ENCODE results near the gene MED10.

Gene MED10, protein sequence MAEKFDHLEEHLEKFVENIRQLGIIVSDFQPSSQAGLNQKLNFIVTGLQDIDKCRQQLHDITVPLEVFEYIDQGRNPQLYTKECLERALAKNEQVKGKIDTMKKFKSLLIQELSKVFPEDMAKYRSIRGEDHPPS

DNA sequence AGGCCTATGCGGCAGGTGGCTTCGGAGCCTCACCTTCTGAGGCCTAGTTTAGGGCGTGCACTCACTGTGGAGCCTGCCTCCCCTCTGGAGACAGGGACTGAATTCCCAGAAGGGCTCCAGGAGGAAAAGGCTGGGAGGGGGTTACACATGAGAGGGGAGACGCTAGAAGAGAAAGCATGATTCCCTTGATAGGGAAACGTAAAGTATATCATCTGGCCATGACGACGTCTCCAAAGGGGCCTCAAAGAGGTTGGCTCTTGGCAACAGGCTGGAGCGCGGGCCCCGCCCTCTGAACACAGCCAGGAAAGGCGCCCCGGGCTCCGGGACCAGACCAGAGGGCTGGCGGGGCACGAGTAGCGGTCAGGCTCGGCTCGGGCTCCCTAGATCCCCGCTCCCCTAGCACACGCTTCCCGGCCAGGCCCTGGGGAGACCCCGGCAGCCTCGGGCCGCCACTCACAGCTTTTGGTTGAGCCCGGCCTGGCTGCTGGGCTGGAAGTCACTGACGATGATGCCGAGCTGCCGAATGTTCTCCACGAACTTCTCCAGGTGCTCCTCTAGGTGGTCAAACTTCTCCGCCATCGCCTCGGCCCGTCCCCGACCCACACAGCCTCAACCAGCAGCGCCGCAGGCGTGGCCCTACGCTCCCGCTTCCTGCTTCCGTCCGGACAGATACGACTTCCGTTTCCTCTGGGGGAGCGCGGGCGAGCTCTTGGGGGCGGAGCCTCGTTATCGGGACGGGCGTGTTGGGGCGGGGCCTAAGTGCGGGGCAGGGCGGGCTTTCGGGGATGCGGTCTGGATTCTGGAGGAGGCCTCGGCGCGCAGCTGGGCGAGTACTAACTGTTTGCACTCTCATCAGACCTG is at the start of gene MED10:
Gene MED10, minus strand, starts transcription at position 643 of the 861 bp plus-strand sequence. Its CDS starts 64 bp downstream, at position 579.
- DNase-seq = peak; percentile 98

DNA sequence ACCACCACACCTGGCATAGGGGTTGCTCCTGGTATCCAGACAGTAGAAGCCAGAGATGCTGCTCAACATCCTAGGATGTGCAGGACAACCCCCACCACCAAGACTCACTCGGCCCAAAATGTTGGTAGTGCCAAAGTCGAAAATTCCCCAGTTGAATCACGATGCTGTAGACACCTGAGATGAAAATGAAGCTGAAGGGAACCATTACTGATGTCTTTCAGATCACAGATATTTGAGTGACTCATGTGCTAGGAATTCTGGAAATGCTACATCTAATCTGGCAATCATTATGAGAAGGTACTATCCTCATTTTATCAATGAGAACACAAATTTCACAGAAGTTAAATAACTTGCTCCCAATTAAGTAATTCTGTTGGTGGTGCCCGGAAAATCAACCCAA is 49.3 kb upstream of the MED10 start:
- no peak for DNase-seq

DNA sequence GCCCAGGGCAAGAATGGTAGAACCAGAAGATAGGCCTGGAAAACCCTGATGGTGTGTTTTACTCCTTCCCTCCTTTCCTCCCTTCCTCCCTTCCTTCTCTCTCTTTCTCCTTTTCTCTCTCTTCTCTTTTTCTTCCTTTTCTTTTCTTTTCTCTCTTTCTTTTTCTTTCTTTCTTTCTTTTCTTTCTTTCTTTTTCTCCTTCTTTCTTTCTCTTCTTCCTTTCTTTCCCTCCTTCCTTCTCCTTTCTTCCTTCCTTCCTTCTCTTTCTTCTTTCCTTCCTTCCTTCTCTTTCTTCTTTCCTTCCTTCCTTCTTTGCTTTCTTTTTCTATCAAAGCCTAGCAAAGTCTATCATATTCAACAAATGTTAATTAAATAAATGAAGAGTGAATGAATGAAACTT is 46.4 kb upstream of the MED10 start:
- DNase-seq = no peak

DNA sequence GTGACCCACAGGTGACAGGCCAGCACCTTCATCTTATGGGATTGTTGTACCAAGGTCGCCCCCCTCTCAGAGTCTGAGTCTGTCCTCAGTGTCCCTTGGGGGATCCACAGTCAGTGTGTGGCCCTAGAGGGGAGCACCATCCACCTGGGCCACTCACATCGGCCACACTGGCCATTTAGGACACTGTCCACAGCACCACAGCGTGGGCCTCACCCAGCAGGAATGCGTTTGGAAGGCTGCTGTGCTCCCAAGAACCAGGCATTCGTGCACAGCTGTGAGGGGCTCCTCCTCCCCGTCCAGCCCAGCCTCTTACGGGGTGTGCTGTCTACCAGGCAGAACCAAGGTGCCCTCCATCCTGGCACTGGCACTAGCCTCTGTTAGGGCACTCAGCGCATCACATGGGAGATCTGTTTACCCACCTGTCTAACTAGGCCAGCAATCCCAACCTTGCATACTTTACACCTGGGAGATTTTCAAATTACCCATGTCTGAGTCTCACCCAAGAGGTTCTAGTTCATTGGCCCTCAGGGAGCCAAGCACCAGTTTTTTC is 45.8 kb upstream of the MED10 start:
- no peak for DNase-seq

DNA sequence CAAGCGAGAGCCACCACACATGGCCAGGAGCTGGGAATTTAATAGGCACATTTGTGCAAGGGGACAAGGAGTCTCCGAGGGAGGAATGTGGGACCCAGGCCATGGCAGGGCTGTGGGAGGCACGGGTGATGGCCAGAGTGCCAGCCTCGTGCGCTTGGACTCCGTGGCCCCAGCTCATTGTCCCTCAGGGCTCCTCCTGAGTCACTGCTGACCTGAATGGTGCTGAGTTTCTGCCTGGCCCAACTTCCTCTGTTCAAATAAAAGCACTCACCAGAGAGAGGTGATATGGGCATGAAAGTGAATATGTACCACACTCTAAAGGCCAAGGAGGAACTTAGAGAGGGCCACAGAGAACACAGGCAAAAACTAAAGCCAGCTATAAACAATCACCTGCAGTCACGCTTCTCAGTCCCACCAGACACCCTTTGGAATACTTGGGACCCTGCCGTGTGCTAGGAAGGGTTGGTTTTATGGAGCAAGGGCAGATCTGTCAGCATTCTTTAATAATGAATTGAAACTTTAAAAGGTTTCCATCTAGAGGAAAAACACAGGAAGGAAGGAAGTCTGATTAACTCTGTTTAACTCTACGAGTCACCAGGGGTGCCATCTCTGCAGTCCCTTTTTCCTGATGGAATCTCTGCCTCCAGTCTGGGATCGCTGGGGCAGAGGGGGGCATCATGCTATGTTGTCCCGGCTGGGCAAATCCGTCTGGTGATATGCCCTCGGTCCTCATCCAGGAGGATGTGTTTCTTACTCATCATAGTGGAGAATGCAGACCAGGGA is 45.2 kb upstream of the MED10 start:
- no peak for DNase-seq

DNA sequence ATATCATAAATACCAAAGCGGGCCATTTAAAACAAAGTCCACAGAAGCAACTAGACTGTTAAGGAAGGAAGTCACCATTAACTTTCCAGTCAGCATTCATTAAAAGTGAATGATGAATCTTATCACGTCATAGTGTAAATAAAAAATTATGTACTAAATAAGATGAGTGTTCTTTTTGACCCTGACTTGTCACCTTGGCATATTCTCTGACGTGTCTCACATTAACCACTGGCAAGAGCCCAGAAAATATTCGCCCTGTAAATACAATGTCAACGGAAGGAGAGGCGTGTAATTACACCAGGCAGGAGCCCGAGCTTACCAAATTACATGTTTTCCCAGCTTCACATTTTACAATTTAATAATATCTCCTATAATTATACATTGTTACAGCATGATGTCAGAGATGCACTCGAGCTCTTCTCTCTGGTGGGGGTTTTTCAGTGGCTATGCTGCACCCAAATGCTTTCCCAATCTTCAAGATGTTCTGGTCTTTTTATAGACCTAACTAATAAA is 41.0 kb upstream of the MED10 start:
- DNase-seq = no peak

DNA sequence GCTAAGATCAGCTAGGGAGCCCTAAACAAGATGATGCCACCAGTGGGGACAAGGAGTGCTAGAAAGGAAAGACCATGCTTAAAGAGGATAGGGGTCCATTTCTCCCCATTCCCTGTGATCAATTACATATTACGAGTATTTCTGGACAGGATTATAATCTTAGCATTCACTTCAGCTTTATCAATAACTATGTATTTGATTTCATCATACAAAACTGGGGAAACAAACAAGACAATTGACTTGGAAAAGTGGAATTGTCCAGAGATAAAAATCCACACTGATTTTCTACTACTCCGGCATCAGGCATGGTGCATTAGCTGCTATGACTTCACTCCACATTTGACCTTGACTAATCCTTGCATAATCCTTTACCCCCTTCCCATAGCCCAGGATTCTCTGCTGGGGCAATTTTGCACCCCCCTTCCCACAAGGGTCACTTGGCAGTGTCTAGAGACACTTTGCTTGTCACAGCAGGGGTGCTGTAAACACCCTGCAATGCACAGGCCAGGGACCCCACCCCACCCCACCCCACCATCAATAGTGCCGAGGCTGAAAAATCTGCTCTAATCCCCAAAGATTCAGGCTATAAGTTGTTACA is 40.4 kb upstream of the MED10 start:
- DNase-seq = no peak

DNA sequence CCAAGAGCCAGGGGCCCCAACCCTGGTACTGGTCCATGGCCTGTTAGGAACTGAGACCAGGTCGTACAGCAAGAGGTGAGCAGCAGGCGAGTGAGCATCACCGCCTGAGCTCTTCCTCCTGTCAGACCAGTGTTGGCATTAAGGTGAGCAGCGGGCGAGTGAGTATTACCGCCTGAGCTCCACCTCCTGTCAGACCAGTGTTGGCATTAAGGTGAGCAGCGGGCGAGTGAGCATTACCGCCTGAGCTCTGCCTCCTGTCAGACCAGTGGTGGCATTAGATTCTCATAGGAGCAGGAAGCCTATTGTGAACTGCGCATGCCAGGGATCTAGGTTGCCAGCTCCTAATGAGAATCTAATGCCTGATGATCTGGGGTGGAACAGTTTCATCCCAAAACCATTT is 39.3 kb upstream of the MED10 start:
- DNase-seq = no peak

DNA sequence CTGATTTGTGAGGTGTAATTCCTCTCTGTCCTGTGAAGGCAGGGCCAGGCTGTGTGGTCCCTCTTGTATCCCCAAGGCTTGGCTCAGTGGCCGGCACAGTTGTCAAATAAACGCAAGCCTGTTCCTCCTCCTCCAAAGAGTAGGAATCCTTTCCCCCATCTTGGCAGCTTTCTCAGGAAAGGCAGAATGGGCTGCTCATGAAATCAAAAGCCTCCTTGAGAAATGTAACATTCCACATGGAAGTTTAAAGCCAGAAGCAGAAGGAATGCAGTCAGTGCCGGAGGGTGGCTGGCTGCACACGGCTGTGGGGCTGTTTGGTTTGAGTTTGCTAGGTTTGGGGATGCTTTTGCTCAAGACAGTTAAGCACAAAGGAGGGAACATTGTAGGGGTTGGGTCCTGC is 34.5 kb upstream of the MED10 start:
- no peak for DNase-seq

DNA sequence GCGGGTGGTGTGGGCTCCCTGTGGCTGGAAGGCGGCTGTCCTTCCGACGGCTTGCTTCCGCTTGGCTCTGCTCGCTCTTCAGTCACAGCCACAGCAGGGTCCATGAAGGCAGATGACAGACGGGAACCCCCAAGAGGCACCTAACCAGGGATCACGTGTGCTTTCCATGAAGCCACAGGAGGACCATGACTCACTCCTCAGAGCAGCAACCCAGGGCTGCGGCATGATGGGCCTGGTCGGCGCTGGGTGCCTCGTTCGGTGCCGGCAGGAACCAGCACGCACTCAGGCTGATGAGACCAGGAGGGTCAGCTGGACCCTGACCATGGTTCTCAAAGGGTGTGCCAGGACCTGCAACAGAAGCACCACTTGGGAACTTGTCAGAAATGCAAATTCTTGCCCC is 32.8 kb upstream of the MED10 start:
- DNase-seq = no peak

DNA sequence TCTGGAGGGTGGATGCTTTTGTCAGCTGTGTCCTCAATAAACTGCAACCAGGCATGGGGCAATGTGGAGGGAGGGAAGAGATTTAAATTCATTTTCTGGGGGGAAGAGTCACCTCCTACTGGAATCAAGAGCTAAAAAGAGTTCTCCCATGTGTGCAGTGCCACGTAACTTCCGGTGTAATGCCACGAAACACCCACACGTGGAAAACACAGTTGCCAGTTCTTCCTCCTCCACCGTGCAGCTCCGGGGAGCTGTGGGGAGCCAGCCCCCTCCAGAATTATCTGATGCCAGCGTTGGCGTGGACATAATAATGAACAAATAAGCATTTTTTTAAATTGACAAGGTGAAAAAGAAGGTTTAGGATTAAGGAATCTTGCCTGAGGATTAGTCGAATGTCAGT is 32.1 kb upstream of the MED10 start:
- no peak for DNase-seq

DNA sequence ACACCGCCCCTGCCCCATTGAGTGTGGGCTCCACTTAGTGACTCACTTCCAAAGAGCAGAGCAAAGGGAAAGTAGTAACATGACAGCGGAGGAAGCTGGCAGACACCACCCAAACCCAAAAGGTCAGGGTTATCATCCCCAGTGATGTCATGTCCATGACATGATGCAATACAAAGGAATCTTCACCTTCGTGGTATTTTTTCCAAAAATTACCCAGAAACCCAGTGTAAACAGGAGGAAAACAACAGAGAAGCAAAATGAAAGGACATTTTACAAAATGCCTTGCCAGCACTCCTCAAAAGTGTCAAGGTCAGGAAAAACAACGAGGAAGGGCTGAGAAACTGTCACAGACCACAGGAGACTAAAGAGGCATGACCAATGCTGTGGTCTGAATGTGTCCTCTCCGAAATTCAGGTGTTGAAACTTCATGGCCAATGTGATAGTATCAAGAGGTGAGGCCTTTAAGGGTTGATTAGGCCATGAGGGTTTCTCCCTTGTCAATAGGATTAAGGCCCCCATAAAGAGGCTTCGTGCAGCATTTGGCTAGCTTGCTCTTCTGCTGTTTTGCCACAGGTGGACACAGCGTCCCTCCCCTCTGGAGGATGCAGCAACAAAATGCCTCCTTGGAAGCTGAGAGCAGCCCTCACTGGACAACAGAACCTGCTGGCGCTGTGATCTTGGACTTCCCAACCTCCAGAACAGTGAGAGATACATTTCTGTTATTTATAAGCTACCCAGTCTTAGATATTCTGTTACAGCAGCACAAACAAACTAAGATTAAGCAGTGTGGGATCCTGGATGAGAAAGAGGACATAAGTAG is 30.5 kb upstream of the MED10 start:
- DNase-seq = no peak

DNA sequence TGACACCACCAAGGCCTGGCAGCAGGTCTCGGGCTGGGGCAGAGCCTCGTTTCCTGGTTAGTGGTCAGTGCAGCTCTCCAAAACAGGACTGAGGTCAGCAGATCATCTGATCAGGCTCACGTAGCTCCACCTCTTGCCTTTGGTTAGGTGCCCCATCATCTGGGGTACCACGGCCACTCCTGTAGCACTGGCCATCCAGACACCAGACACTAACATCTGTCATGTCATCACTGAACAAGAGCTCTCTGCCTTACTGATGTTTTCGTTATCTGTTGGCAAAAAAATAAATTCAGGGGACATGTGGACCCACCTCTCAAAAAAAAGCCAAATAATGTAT is 29.9 kb upstream of the MED10 start:
- DNase-seq = no peak

DNA sequence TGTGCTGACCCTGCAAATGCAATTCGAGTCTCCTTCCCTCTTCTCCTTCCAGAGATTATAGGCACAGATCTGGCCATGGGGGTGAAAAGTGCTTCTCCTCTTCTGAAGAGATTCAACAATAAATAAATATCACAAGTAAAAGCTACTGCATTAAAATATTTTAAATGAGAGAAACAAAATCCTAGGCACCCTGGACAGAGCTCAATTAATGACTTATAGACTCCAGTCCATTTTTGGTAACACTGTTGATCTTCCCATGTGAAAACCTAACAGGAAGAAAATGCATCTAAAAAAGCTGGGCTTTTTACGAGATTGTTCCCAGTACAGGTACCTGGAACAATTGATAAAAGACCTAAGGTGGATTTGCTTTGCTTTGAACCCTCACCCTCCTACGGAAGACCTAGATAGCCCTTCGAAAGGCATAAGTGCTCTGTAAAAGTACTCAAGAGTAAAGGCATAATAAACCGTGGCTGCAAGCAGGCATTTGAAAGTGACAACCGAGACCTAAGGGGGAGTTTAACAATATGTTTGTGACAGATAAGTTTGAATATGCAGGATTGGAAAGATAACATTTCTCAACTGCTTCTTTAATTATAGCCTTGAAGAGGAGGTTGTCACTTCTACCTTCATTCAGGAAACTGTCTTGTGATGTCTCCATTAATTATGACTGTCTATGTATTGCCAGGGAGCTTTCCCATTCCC is 29.4 kb upstream of the MED10 start:
- DNase-seq = no peak

DNA sequence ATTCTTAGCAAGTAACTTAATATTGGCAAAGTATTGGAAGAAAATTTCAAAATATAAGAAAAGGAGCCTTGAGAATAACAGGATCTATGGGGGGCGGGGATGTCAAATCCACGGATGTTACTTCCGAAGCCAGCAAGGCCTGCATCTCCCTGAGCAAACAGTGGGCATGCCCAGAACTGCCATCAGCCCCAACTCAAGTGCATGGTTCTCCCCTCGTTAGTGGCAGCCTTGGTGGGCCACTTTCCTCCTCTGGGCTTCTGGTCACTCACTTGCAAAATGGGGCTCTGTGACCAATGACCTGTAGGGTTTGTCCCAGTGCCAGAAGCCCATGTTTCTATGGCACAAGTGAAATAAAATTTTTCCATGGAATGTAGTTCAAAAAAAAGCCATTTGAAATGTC is 27.2 kb upstream of the MED10 start:
- DNase-seq = peak; percentile 26

DNA sequence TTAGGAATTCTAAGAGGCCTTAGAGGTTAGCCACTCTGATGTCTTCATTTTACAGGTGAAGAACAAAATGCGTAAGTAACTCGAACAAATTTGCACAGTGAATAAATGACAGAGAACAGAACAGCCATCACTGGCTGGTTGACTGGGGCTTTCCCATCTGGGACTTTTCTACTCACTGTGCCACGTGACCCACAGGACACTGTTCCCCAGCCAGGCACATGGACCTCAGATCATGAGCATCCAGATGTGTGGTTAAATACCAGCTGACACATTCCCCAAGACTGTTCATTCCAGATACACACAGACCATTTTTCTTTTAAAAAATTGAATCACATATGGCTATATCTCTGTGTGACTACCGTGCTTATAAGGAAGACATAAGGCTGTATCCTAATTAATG is 25.8 kb upstream of the MED10 start:
- no peak for DNase-seq

DNA sequence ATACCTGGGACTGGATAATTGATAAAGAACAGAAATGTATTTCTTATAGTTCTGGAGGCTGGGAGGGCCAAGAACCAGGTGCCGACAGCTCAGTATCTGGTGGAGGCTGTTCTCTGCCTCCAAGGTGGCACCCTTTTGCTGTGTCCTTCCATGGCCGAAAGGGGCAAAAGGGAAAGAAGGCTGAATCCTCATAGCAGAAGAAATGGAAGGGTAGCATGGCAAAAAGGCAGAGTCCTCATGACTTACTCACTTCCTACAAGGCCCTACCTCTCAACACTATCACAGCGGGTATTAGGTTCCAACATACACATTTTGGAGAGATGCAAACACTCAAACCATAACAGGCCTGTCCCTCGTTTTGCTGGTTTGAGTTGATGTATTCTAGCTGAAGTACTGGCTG is 25.1 kb upstream of the MED10 start:
- peak; percentile 5 for DNase-seq

DNA sequence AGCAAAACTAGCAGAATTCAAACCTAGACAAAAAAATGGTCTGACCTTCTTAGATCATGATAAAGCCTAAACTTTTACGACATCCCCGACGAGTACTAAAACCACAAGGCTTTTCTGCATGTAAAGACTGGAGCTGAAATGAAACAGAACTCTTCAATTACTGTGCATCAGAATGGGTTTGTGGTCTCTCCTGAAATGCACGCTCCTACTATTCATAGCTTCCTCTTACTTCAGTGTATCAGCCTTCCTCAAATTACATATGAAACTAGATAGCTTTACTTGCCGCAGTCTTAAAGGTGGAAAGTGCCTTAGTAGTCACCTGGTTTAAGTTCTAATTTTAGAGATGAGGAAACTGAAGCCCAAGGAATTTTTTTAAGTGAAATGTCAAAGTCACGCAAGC is 24.6 kb upstream of the MED10 start:
- no peak for DNase-seq

DNA sequence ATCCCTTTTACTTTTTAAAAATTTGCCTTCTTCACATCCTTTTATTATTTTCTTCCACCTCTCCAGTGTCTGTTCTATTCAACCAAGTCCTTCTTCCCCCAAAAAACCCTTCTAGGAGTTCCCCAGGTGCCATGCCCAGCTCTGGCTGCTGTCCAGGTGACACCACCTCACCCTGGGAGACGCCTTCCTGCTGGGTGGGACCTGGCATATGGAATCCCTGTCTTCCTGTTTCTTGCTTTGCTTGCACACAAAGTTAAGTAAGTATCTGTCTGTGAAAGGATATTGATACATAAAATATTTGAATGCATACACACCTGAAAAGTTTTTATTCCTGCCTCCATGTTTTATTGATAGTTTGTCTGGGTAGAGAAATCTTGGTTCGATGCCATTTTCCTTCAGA is 23.1 kb upstream of the MED10 start:
- no peak for DNase-seq

DNA sequence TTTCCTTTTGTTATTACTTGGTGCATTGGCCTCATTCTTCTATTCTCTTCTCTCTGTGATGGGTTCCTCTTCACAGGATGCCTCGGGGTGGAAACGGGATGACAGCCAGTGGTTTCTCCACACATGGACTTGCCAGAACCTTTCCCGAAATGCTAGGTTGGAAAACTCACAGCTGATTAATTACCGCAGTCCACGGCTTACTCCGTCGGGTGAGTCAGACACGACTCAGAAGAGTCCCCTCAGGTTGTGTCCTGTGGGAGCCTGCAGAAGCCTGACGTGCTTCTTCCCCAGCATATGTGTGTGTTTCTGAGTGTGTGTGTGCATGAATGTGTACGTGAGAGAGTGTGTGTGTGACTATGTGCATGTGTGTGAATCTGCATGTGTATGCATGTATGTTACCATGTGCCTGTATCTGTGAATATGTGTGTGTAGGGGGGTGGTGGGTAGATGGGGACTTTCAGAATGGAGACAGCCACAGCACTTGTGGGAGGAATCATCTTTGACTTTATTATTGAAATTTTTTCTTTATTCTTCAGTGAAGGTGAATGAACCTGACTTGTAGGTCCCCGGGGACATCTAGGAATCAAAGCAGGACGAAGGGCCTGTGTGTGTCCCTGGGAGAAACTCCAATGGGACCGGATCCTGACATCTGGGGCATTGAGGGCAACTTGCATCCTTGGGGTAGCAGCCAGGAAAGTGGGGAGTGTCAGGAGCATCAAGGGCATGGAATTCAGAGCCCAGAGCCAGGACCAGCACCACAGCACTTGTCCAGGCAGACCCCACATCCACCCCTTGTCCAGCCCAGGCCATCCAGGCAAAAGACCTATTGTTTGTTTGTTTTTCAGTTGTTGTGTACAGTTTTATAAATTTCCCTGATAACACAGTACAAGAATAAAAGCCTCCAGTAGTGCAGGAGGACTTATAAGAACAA is 21.9 kb upstream of the MED10 start:
- peak; percentile 15 for DNase-seq
